Stimulated activated naive CD8-positive, alpha-beta T cell treated with anti-CD3 and anti-CD28 coated beads, Interleukin-15, Interleukin-2, amounts not matched to agents 100 U/mL and 50 U/mL, for 24 hours (primary cell): ENCODE measurements around the gene CAMK4.
"Not testable (repeated sequence)": the region's sequence is repeated elsewhere in the genome, so short reads cannot be mapped to it uniquely, and the experiment has no call there.

ENCODE experiments used
- ATAC-seq: fragments of 150-1000 bp; cut with Tn5 transposase; one replicate; pipeline ENCODE4 v1.10.0; 2021
- DNase-seq: peaks from one replicate; pipeline ENCODE4 v3.0.0; 2021

CAMK4 gene

GRCh38 chr5:111383288-111383970 lies 159.2 kb downstream of the CAMK4 start:
- ATAC-seq = no peak
- DNase-seq = no peak

DNA sequence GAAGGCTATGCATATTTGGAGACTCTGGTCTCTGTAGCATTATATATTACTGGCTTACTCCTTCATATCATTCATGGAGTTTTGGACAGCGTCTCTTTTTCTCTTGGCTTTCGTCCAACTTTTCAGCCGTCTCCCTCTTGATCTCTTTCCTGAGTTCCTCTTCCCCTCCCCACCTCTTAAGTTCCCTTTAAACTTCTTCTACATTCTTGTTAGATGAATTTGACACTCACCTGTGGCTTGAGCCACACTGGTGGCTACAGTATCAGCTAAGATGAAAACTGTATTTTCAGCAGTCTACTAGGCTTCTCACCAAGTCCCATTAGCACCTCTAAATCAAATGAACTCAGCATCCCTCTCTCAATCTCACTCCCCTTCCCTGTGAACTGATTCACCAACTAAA lies 160.0 kb downstream of the CAMK4 start:
- ATAC-seq (no peak), DNase-seq (no peak)

DNA sequence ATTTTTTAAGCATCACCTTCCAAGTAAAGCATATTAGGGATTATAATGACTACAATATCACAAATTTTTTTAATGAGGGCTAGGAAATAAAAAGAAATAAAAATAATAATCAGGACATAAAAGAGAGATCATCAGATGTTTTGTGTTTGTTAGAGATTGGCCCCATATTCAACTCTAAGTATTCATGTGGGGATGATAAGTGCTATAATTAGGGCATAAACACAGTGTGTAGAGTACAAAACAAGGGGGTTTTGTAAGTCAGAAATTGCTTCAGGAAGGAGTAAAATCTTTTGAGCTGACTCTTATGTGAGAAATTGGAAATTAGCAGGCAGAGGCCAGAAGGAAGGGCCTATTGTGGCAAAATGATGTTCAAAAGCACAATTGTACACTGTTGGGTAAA lies 160.9 kb downstream of the CAMK4 start:
- ATAC-seq = no peak
- DNase-seq = no peak

GRCh38 chr5:111385970-111386831 lies 162.0 kb downstream of the CAMK4 start:
- no peak for DNase-seq
- ATAC-seq = no peak

DNA sequence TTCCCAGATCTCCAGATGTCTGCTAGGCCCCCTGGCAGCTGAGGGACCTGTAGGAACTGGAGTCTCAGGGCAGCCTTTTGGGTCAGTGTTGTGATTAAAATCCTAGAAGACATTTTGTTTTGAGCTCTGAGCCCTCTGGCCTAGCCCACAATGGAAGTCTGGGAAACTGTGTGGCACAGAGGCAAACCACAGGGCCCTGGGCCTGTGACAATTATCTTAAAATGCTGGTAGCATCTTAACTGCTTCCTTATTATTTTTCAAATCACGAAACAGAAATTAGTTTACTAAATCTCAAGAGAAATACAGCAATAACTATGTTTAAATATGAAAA lies 162.6 kb downstream of the CAMK4 start:
- DNase-seq = no peak
- no peak for ATAC-seq

- ATAC-seq (no peak), DNase-seq (no peak)
Measured at GRCh38 chr5:111387361-111387760, 163.2 kb downstream of the CAMK4 start.

DNA sequence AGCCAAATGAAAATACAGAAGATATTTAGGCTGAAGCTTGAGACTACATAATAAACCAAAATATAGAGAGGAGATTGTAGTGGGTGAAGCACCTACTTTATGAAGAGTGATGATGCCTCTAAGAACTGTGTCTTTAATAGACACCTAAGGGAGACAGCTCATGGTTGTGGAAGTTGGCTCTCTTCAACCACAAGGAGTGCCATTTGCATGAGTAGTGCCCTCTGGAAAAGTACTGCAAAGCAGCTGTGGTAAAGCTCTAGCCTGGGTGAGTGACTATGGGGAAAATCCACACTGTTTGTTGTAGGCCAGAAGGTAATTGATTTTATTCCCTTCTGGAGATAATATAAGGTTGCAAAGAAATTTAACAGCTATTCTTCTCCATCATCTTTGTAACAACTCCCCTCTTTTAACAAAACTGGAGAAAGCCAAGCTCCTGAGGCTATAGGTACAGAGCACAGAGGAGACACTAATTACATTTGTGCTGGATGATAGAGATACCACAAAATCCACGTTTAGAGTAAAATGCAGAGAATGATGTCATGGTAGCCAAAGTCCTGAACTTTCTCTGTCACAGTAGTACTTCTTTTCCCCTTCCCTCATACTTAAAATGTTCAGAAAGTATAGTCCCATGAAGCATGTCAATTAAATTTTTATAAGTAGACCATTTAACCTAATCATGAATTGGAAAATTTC lies 165.4 kb downstream of the CAMK4 start:
- DNase-seq (peak; percentile 12), ATAC-seq (peak; percentile 90)

GRCh38 chr5:111392181-111392580 lies 168.0 kb downstream of the CAMK4 start:
- DNase-seq (no peak), ATAC-seq (no peak)

DNA sequence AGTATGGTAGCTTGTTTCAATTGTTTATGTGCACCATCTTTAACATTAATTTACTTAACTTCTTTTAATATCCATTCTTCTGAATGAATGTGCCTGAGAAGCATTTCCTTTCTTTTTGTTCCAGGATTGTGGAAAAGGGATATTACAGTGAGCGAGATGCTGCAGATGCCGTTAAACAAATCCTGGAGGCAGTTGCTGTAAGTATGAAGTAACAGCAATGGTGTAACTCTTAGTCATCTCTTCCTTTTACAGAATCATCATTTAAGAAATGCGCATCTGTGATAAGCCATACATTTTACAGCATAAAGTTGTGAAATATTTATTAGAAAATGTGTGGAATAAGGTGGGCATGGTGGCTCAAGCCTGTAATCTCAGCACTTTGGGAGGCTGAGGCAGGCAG lies 170.4 kb downstream of the CAMK4 start:
- no peak for DNase-seq
- no peak for ATAC-seq

DNA sequence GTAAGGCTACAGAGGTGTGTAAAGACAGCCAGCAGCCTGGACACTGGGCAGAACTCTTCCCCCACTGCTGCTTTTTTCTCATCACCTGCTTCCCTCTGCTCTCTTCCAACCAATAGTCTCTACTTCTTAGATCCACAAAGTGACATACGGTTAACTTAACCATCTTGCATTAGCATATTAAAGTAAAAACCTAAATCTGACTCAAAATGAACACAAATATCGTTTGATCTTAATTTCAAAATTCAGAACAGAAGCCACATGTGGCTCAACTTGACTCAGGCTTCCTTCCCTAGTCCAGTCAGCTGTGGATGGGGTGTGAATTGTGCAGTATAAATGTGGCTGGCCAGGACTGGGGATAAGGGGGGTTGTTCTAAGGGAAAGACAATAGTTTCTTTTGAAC lies 173.8 kb downstream of the CAMK4 start:
- DNase-seq (no peak), ATAC-seq (peak; percentile 71)

DNA sequence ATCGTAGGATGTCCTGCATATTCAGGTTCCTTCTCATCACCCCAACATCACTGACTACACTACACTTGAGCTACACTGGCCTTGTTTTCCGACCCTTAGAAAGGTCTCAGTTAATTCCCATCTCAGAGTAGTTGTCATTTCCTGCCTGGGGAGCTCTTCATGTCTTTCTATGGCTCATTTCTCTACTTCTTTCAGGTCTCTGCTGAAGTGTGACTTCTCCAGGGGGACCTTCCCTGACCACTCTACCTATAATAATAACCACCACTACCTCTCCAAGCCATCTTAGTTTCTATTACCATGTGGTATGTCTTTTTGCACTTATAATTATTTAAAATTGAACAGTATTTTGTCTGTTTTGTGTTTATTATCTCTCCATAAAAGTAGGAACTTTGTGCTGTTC lies 174.9 kb downstream of the CAMK4 start:
- no peak for ATAC-seq
- no peak for DNase-seq

DNA sequence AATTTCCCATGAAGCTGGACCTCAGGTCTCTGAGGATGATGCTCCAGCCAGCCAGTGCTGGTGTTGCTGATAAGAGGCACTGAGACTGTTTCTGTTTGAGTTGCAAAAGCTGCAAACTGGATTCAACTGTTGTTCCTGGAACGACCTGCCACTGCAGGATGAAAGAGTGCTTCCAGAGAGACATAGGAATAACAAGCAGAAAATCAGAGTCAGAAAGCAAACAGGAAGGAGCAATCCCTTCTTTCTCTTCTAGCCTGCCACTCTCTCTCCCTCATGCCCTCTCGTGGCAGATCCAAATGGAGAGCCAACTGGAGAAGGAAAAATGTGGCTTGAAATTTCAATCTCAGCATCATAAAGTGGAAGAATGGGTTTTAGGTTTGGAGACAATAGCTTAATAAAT lies 177.7 kb downstream of the CAMK4 start:
- ATAC-seq (no peak), DNase-seq (no peak)

- ATAC-seq = no peak
- no peak for DNase-seq
Measured at GRCh38 chr5:111404270-111404769, 180.1 kb downstream of the CAMK4 start.

DNA sequence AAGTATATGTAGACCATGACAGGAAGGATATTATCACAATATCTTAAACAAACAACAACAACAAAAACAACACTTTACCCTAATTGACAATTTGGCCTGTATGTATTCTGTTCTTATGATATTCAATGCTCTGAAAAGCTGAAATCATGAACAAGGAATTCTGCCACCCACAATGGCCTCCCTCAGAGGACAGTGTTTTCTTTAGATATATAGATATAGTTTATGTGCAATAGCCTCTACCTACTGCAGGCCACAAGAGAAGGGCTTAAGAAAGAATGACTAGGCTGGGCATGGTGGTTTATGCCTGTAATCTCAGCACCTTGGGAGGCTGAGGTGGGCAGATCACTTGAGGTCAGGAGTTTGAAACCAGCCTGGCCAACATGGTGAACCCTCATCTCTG lies 183.4 kb downstream of the CAMK4 start:
- DNase-seq = no peak
- ATAC-seq = no peak

- ATAC-seq (no peak), DNase-seq (no peak)
Measured at GRCh38 chr5:111408817-111409216, 184.6 kb downstream of the CAMK4 start.

DNA sequence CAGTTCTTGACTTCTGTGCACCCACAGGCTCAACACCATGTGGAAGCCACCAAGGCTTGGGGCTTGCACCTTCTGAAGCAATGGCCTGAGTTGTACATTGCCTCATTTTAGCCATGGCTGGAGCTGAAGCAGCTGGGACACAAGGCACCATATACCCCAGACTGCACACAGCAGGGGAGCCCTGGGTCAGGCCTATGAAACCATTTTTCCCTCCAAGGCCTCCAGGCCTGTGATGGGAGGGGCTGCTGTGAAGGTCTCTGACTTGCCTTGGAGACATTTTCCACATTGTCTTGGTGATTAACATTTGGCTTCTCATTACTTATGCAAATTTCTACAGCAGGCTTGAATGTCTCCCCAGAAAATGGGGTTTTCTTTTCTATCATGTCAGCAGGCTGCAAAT lies 185.1 kb downstream of the CAMK4 start:
- peak; percentile 9 for DNase-seq
- ATAC-seq = not testable (repeated sequence)

DNA sequence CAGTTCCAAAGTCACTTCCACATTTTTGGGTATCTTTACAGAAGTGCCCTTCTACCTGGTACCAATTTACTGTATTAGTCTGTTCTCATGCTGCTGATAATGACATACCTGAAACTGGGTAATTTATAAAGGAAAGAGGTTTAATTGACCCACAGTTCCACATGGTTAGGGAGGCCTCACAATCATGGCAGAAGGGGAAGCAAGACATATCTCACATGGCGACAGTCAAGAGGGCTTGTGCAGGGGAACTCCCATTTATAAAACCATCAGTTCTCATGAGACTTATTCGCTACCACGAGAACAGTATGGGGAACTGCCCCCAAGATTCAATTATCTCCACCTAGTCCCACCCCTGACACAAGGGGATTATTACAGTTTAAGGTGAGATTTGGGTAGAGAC lies 185.9 kb downstream of the CAMK4 start:
- DNase-seq, ATAC-seq: not testable (repeated sequence)

DNA sequence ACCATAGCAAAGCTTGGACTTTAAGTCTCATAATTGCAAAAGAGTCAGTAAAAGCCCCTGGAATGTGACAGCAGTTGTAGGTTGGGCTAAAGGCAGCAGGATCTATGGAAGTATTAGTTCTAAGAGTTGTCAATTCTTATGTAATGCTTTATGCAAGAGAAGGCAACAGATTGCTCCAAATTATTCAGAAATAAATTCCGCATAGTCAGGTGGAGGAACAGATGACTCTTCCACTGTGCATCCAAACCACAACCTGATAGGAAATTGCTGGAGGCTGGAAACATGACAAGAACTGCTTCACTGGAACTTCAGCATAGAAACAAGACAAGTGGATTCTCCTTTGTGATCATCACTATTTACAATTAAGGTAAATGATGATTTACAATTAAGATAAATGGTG lies 187.1 kb downstream of the CAMK4 start:
- no peak for DNase-seq

GRCh38 chr5:111412593-111412992 lies 188.4 kb downstream of the CAMK4 start:
- no peak for DNase-seq
- ATAC-seq = no peak

More for the DNA sequence above, 187.1 kb downstream of the CAMK4 start:
- ATAC-seq = no peak

GRCh38 chr5:111415053-111415452 lies 190.9 kb downstream of the CAMK4 start:
- DNase-seq (peak; percentile 25), ATAC-seq (peak; percentile 98)

DNA sequence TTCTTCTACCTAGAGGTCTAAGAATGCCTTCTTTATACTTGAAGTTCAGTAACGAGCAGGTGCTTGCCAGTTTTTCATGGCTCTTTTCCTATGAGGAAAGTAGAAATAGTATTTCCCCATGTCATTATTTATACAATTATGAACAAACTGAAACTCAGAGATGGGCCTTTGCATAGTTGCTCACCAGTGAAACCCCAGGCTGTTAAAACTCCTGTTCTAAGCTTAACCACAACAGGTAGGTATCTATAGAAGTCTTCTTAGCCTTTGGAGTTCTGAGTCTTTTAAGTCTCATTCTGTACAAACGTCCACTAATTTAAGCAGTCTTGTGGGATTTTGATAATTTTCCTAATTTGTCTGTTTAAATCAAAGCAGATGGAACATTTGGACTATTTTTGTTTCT lies 198.1 kb downstream of the CAMK4 start:
- DNase-seq (no peak), ATAC-seq (no peak)

- no peak for ATAC-seq
- no peak for DNase-seq
Measured at GRCh38 chr5:111422747-111423720, 198.8 kb downstream of the CAMK4 start.
